Stimulated activated naive CD8-positive, alpha-beta T cell treated with anti-CD3 and anti-CD28 coated beads, Interleukin-15, Interleukin-2, amounts not matched to agents 100 U/mL and 50 U/mL, for 24 hours (primary cell): ENCODE measurements around the gene CENPF.

Experiments
- ATAC-seq: fragments of 150-1000 bp; cut with Tn5 transposase; one replicate; pipeline ENCODE4 v1.10.0; 2021
- DNase-seq: peaks from one replicate; pipeline ENCODE4 v3.0.0; 2021

CENPF gene

DNA sequence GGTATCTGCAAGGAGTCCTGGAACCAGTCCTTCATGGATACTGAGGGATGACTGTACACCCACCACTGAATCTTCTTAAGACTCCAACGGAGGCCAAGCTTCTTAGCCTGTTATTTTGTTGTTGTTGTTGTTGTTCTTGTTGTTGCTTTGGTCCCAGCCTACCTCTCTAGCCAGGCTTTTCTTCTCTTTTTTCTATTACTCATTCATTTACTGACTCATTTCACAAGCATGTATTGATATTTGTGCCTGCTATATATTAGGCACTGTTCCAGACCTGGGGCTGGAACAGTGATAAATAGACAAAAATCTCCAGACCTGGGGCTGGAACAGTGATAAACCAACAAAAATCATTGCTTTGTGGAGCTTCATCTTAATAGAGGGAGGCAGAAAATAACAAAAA, 20.4 kb downstream of the CENPF start:
- DNase-seq (no peak), ATAC-seq (no peak)

DNA sequence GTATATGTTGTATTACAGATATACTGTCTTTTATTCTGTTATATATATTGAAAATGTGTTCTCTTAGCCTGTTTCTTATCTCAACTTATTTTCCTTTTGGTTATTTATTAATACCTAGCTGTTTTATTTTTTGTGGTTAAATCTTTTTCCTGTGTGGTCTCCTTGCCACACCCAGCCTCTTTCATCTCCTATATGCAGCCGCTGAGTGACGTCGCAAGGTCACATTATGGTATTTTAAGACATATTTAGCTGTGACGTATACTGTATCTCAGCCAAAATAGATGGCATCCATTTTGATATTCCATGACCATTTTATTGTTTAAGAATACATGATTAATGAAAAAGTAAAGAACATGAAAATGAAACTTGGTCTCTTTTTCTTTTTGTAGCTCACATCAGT, 29.1 kb downstream of the CENPF start:
- ATAC-seq: no peak
- no peak for DNase-seq

DNA sequence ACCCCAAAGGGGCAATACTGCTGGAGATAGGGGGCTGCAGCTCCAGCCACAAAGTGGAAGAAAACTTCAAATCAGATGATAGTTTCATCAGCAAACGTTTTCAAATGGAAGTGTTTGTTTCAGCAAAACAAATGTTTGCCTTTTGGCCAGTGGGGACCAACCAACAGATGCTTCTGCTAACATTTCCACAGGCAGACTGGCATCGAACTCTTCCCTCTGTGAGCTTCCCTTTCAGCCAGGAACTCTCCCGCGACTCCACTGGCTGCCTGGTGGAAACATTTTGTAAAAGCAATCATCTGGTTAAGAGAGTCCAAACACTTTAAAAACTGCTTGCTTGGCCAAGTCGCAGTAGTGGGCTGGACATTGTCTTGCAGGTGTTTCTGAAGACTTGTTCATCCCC, 30.7 kb downstream of the CENPF start:
- ATAC-seq (no peak), DNase-seq (no peak)

- DNase-seq (no peak), ATAC-seq (peak; percentile 83)
Observed at GRCh38 chr1:214634267-214634666, 31.3 kb downstream of the CENPF start.

DNA sequence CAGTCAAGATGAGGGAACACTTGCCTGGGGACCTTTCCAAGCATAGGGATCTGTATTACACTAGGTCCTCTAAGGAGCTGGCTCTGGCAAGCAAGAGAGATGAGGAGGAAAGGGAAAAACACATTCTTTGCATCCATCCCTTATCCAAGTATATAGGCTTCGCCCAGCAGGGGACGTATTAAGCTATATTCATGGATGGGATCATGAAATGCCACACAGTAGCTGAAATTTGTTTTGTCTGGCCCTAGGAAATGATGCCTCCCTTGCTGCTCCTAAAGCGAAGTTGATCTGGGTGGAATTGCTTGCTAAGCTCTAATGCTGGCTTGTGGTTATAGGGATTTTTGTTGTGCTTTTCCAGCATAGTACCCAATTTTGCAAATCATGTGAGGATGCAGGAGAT, 32.1 kb downstream of the CENPF start:
- ATAC-seq: no peak
- DNase-seq: no peak

DNA sequence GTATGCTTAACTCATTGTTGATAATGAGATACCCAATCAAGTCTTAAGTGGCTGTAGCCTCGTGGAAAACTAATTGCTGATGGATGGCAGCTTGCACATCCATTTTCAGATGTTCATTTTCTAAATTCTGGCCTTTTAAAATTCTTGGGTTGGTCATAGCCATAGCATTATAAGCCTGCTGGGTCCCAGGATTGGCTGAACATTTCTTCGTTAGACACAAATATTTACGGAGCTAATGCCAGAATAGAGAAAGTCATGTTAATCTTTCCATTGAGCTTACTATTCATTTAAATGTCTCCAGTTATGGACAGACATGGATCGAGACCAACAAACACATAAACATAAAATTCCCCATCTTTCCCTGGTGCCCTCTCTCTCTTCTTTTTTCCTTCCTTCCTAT, 32.5 kb downstream of the CENPF start:
- DNase-seq: no peak
- ATAC-seq: no peak

GRCh38 chr1:214636436-214636835, 33.4 kb downstream of the CENPF start:
- DNase-seq (no peak), ATAC-seq (no peak)

GRCh38 chr1:214637125-214637524, 34.1 kb downstream of the CENPF start:
- ATAC-seq: no peak
- no peak for DNase-seq

- peak; percentile 9 for DNase-seq
- peak; percentile 50 for ATAC-seq
Observed at GRCh38 chr1:214637722-214638458, 34.9 kb downstream of the CENPF start.

- no peak for ATAC-seq
- DNase-seq: no peak
Observed at GRCh38 chr1:214638459-214638807, 35.4 kb downstream of the CENPF start.

DNA sequence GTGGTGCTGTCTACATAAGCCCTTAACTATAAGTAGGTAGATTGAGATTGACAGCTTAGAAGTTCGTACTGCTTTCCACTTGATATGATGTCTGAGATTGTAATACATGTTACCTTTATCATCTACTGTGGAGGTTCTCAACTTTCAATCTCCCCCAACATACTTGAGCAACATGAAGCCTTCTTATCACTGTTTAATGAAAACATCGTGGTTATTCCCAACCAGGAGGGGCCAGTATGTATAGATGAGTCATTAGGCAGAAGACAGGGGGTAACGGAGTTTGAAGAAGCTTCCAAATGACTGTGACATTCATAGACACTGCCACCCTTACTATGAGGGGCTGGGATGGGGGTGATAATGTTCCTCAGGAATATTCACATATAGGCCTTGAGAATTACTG, 36.0 kb downstream of the CENPF start:
- DNase-seq (no peak), ATAC-seq (no peak)

DNA sequence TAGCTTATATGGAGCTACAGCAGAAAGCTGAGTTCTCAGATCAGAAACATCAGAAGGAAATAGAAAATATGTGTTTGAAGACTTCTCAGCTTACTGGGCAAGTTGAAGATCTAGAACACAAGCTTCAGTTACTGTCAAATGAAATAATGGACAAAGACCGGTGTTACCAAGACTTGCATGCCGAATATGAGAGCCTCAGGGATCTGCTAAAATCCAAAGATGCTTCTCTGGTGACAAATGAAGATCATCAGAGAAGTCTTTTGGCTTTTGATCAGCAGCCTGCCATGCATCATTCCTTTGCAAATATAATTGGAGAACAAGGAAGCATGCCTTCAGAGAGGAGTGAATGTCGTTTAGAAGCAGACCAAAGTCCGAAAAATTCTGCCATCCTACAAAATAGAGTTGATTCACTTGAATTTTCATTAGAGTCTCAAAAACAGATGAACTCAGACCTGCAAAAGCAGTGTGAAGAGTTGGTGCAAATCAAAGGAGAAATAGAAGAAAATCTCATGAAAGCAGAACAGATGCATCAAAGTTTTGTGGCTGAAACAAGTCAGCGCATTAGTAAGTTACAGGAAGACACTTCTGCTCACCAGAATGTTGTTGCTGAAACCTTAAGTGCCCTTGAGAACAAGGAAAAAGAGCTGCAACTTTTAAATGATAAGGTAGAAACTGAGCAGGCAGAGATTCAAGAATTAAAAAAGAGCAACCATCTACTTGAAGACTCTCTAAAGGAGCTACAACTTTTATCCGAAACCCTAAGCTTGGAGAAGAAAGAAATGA, 37.6 kb downstream of the CENPF start:
- no peak for ATAC-seq

DNA sequence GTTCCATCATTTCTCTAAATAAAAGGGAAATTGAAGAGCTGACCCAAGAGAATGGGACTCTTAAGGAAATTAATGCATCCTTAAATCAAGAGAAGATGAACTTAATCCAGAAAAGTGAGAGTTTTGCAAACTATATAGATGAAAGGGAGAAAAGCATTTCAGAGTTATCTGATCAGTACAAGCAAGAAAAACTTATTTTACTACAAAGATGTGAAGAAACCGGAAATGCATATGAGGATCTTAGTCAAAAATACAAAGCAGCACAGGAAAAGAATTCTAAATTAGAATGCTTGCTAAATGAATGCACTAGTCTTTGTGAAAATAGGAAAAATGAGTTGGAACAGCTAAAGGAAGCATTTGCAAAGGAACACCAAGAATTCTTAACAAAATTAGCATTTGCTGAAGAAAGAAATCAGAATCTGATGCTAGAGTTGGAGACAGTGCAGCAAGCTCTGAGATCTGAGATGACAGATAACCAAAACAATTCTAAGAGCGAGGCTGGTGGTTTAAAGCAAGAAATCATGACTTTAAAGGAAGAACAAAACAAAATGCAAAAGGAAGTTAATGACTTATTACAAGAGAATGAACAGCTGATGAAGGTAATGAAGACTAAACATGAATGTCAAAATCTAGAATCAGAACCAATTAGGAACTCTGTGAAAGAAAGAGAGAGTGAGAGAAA, 38.4 kb downstream of the CENPF start:
- DNase-seq: no peak
- ATAC-seq: no peak

More for the DNA sequence above, 37.6 kb downstream of the CENPF start:
- DNase-seq: no peak

- DNase-seq (no peak), ATAC-seq (no peak)
Observed at GRCh38 chr1:214643030-214643429, 40.0 kb downstream of the CENPF start.

GRCh38 chr1:214645712-214646111, 42.7 kb downstream of the CENPF start:
- DNase-seq (no peak), ATAC-seq (no peak)

DNA sequence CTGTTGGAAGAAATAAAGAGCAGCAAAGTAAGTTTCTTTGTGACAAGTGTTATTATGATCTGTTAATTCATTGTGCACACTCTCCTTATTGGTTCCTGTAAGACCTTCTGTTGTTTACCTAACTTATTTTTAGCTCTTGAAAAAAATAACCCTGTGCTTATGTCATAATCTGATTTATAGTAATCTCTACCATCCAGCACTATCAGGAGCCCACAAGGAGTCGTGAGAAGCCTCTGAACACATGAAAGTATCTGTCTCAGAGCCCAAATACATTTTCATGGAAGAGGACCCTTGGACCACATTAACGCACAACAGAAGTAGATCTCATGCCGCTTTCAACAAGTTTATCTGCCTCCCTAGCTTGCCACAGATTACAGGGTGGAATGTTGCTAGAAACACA, 45.8 kb downstream of the CENPF start:
- ATAC-seq: no peak
- no peak for DNase-seq

DNA sequence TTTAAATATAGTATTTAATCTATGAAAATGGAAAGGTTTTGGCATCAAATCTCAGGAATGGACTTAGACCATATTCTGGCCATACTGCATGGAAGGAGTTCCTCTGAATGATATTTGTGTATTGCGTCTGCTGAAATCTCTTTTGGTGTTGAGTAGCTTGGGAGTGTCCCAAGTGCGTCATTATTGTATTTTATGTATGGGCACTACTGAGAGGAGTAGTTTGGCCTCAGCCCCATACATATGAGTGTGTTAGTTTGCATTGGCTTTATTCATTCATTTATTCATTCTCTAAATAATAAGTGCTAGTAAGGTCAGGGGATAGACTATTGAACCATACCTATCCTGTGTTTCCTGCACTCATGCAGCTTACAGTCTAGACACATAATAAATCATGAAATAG, 46.6 kb downstream of the CENPF start:
- no peak for DNase-seq
- ATAC-seq: no peak

DNA sequence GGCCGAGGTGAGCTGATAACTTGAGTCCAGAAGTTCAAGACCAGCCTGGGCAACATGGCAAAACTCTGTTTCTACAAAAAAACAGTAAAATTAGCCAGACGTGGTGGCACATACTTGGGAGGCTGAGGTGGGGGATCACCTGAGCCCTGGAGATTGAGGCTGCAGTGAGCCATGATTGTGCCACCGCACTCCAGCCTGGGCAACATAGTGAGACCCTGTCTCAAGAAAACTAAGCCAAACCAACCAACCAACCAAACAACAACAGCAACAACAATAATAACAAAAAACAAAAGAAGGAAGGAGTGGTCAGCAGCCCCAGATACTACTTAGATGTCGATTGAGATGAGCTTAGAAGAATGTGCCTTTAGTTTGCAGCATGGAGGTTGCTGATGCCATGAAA, 47.7 kb downstream of the CENPF start:
- no peak for ATAC-seq
- DNase-seq: no peak

DNA sequence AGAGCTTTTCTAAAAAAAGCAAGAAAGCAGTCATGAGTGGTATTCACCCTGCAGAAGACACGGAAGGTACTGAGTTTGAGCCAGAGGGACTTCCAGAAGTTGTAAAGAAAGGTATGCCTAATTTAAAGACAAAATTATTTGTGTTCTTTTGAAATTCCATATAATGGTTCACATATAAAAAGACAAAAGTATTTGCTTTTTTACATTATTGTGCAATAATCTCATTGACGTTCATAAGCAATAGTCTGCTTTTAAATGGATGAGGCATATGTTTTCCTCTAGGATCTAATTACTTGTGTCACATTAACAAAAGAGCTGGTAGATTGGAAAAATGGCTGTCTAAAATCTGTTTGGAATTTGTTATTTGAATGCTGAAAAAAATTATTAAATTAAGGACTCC, 54.3 kb downstream of the CENPF start:
- no peak for ATAC-seq
- DNase-seq: no peak

DNA sequence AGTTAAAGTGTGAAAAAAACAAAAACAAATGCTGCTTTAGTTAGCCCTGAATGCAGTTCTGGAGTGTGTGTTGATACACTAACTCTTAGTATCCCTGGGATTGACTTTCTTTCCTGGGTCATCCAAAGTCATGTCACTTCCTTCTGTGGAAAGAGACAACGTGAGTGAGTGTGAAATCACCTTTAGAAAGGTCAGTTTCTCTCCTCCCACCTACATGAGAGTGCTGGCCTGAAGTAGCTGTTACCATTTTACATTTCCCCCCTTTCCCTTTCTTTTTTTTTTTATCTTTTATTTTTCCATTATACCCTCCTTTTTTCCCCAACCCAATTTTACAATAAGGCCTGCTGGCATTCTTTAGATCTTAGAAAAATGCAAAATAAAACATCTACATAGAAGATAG, 55.2 kb downstream of the CENPF start:
- ATAC-seq (no peak), DNase-seq (no peak)

GRCh38 chr1:214658785-214659184, 55.8 kb downstream of the CENPF start:
- no peak for ATAC-seq
- no peak for DNase-seq

GRCh38 chr1:214660190-214660589, 57.2 kb downstream of the CENPF start:
- ATAC-seq (no peak), DNase-seq (no peak)

DNA sequence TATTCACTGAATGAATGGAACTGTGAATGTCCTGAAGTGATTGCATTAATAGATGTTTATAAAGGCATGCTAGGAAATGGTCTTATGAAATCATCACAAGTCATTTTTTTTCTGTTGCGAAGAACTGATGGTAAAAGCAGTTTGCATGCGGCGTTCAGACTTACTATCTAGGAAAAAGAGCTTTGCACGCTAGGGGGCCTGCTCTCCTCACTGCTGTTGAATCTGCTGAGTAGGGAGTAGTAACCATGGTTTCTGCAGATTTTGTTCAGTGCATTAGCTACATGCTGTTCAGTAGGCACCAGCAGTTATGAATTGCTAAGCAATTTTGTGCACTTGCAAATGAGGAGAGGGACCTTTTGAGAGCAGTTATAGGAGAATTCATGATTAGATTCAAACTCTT, 57.9 kb downstream of the CENPF start:
- no peak for DNase-seq
- ATAC-seq: no peak
